D721Med (cell line): ENCODE measurements around the gene DAAM2.

ENCODE experiments used
- DNase-seq: peaks from one replicate; pipeline ENCODE4 v3.0.0; 2011; ENCODE audit warnings: low spot score; ENCODE audit not compliant: insufficient read length
- FAIRE-seq: peaks from 2 replicates; lab custom pipeline; 2011; peaks lifted over from hg19 to GRCh38; lab: Jason Lieb, UNC
- TF ChIP-seq, protein P1 (sequence below): IDR thresholded peaks from 2 replicates; pipeline ENCODE4 v1.5.1; 2012; ENCODE audit warnings: mild to moderate bottlenecking, control low read depth; ENCODE audit not compliant: insufficient read depth; ENCODE audit errors: missing control alignments

The DAAM2 gene

GRCh38 chr6:39786649-39787048, 5.5 kb upstream of the DAAM2 start:
- DNase-seq = no peak
- no peak for FAIRE-seq

GRCh38 chr6:39787322-39787721, 4.9 kb upstream of the DAAM2 start:
- DNase-seq (no peak), FAIRE-seq (no peak)
- TF ChIP-seq, protein P1, sequence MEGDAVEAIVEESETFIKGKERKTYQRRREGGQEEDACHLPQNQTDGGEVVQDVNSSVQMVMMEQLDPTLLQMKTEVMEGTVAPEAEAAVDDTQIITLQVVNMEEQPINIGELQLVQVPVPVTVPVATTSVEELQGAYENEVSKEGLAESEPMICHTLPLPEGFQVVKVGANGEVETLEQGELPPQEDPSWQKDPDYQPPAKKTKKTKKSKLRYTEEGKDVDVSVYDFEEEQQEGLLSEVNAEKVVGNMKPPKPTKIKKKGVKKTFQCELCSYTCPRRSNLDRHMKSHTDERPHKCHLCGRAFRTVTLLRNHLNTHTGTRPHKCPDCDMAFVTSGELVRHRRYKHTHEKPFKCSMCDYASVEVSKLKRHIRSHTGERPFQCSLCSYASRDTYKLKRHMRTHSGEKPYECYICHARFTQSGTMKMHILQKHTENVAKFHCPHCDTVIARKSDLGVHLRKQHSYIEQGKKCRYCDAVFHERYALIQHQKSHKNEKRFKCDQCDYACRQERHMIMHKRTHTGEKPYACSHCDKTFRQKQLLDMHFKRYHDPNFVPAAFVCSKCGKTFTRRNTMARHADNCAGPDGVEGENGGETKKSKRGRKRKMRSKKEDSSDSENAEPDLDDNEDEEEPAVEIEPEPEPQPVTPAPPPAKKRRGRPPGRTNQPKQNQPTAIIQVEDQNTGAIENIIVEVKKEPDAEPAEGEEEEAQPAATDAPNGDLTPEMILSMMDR = no peak

More at GRCh38 chr6:39786649-39787048, 5.5 kb upstream of the DAAM2 start:
- TF ChIP-seq, protein P1 = no peak

- no peak for FAIRE-seq
- DNase-seq = no peak
- TF ChIP-seq, protein P1 = no peak
Observed at GRCh38 chr6:39790772-39791171, 1.4 kb upstream of the DAAM2 start.

DNA sequence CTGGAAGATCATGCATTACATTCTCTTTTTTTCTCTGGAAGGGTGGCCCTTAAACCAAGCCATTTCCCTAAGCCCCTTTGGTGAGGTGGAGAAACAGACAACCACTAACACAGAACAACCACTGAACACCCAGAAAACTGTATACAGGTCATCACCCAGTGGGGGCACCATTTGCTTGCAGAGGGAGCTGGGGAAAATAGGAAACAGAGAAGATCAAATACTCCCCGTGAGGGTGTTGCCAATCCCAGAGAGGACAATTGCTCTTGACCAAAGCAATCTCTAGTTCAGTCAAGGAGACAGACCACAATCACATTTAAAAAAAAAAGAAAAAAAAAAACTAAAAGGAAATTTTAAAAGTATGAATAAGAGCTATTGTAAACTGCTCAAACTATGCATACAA, 865 bp upstream of the DAAM2 start:
- TF ChIP-seq, protein P1 = no peak
- DNase-seq (no peak), FAIRE-seq (no peak)

GRCh38 chr6:39792540-39793450, 619 bp downstream of the DAAM2 start:
- TF ChIP-seq, protein P1 = no peak
- DNase-seq = no peak
- no peak for FAIRE-seq

GRCh38 chr6:39793516-39793915, 1.3 kb downstream of the DAAM2 start:
- TF ChIP-seq, protein P1 = no peak
- DNase-seq (no peak), FAIRE-seq (no peak)

DNA sequence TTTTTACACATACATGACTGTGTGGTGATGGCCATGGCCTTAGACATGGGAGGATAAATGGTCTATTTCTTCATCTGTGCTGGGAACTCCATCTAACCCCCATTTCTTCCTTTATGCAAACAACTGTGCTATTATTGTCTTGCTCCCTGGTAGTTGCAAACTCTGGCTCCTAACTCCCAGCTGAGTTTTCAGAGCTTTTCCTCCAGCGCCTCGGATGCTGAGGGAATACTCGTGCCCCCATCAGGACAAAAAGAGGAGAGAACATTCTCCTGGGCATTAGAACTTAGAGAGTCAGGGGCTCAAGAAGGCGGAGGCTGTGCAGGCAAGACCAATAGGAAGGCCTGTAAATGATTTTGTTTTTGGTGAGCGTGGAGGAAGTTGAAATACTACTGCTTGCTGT, 2.1 kb downstream of the DAAM2 start:
- DNase-seq = no peak
- FAIRE-seq = no peak
- TF ChIP-seq, protein P1 = no peak
